ENCODE results near the gene HOXD10. TPM values are rescaled to one million over a fixed set of nuclear protein-coding genes. Genes with fewer than 3 reads are reported as not detected.

HOXD10 gene
- total RNA-seq, 1 donor from 2014 or later, result 19.6 TPM

- Histone ChIP-seq H3K4me1 (peaks cover 20% of the 10 kb centered on the region), H3K4me3 (peak overlapping the region; percentile 46 to 58), H3K9me3 (no peaks in the 10 kb centered on the region), H3K27me3 (peaks cover 5% of the 10 kb centered on the region), H3K36me3 (no peaks in the 10 kb centered on the region), H3K27ac (peak overlapping the region; percentile 83)
- TF ChIP-seq POLR2AphosphoS5 (IDR thresholded peaks at IDR 0.05; ENCODE audit: insufficient read depth in 1 of 2, low read depth in 1 of 2) (no peak), POLR2A (IDR thresholded peaks at IDR 0.05) (no peak), CTCF (IDR thresholded peaks at IDR 0.05) (no peak)
- intact Hi-C loops (cut with DNase I), result loop anchor here (1.0 kb wide), 1 partner anchor 24 kb away; the partner anchor contains the start of gene HOXD11
- no peak for DNase-seq (ENCODE audit: extremely low spot score in 2 of 2)
Observed at GRCh38 chr2:176130957-176131847, 14.6 kb downstream of the HOXD10 start.

GRCh38 chr2:176131848-176132158, 15.2 kb downstream of the HOXD10 start:
- no peak for DNase-seq (ENCODE audit: extremely low spot score in 2 of 2)
- peaks cover 5% of the 10 kb centered on the region for H3K27me3 ChIP-seq
- no peaks in the 10 kb centered on the region for H3K9me3 ChIP-seq
- peaks cover 24% of the 10 kb centered on the region for H3K4me1 ChIP-seq
- intact Hi-C loops (cut with DNase I), result no loop called here
- peak overlapping the region in 1 of 2 donors; percentile 46 for H3K4me3 ChIP-seq
- H3K27ac ChIP-seq, result peak overlapping the region; percentile 83
- H3K36me3 ChIP-seq, result no peaks in the 10 kb centered on the region
- TF ChIP-seq POLR2AphosphoS5 (IDR thresholded peaks at IDR 0.05; ENCODE audit: insufficient read depth in 1 of 2, low read depth in 1 of 2) (no peak), POLR2A (IDR thresholded peaks at IDR 0.05) (no peak), CTCF (IDR thresholded peaks at IDR 0.05) (no peak)

GRCh38 chr2:176132205-176133171, 15.9 kb downstream of the HOXD10 start:
- Histone ChIP-seq H3K9me3 (no peaks in the 10 kb centered on the region), H3K36me3 (no peaks in the 10 kb centered on the region), H3K27ac (peak overlapping the region; percentile 83), H3K4me3 (peak overlapping the region; percentile 9 to 25), H3K27me3 (peaks cover 5% of the 10 kb centered on the region), H3K4me1 (peaks cover 24% of the 10 kb centered on the region)
- TF ChIP-seq CTCF (IDR thresholded peaks at IDR 0.05) (no peak), POLR2A (IDR thresholded peaks at IDR 0.05) (no peak), POLR2AphosphoS5 (IDR thresholded peaks at IDR 0.05; ENCODE audit: insufficient read depth in 1 of 2, low read depth in 1 of 2) (no peak)
- DNase-seq (ENCODE audit: extremely low spot score in 2 of 2), result no peak
- intact Hi-C loops (cut with DNase I), result no loop called here

- DNase-seq (ENCODE audit: extremely low spot score in 2 of 2), result no peak
- no peaks in the 10 kb centered on the region for H3K9me3 ChIP-seq
- peaks cover 24% of the 10 kb centered on the region for H3K4me1 ChIP-seq
- TF ChIP-seq POLR2AphosphoS5 (IDR thresholded peaks at IDR 0.05; ENCODE audit: insufficient read depth in 1 of 2, low read depth in 1 of 2) (no peak), POLR2A (IDR thresholded peaks at IDR 0.05) (no peak), CTCF (IDR thresholded peaks at IDR 0.05) (no peak)
- H3K27me3 ChIP-seq, result peaks cover 5% of the 10 kb centered on the region
- H3K36me3 ChIP-seq, result no peaks in the 10 kb centered on the region
- H3K27ac ChIP-seq, result peak overlapping the region; percentile 83
- intact Hi-C loops (cut with DNase I), result no loop called here
- no peak overlapping the region for H3K4me3 ChIP-seq
Observed at GRCh38 chr2:176133389-176133788, 16.8 kb downstream of the HOXD10 start.
